ENCODE measurements around the gene TRAPPC5.

DNA sequence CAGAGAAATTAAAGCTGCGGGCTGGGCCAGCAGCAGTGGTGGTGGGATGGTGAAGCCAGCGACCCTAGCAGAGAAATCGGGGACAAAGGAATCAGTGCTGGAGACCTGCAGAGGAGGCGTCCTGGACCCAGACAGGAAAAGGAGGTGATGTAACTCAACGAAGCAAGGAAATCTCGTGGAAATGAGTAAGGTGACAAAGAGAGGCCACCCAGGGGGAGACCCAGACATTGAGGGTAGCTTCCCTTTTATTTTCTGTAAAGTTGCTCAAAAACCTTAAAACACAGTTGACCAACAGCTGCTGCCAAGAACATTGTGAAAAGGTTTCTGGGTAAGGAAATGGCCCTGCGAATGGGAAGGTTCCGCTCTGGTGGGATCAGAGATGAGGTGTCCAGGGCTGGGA is 25.1 kb upstream of the TRAPPC5 start:
- TF ChIP-seq CTCF (IDR thresholded peaks at IDR 0.05): no peak
- TF ChIP-seq POLR2AphosphoS5 (IDR thresholded peaks at IDR 0.05): no peak
- TF ChIP-seq EP300 (IDR thresholded peaks at IDR 0.05; ENCODE audit: low read depth): no peak
- no peak for TF ChIP-seq POLR2A (IDR thresholded peaks at IDR 0.05)

Data from transverse colon (tissue), 4 donors.